Occipital lobe (tissue), 2 donors: ENCODE measurements around the gene KCNG2. TPM values are rescaled to one million over a fixed set of nuclear protein-coding genes. Genes with fewer than 3 reads are reported as not detected.

Source experiments
- DNase-seq: peaks from one replicate; lab custom pipeline; 2025; lab: John Stamatoyannopoulos, UW
- total RNA-seq: library from RNA; depleted of rRNA; stranded (reverse); fragments of >200 nt; gene quantifications from one replicate; pipeline ENCODE4 v1.2.3, GENCODE V29; 2014

KCNG2 gene
- total RNA-seq, 1 donor from 2014 or later: 0.31 TPM

GRCh38 chr18:79766308-79766707 is 31.4 kb upstream of the KCNG2 start:
- DNase-seq: no peak

GRCh38 chr18:79768745-79769144 is 29.0 kb upstream of the KCNG2 start:
- DNase-seq: no peak

DNA sequence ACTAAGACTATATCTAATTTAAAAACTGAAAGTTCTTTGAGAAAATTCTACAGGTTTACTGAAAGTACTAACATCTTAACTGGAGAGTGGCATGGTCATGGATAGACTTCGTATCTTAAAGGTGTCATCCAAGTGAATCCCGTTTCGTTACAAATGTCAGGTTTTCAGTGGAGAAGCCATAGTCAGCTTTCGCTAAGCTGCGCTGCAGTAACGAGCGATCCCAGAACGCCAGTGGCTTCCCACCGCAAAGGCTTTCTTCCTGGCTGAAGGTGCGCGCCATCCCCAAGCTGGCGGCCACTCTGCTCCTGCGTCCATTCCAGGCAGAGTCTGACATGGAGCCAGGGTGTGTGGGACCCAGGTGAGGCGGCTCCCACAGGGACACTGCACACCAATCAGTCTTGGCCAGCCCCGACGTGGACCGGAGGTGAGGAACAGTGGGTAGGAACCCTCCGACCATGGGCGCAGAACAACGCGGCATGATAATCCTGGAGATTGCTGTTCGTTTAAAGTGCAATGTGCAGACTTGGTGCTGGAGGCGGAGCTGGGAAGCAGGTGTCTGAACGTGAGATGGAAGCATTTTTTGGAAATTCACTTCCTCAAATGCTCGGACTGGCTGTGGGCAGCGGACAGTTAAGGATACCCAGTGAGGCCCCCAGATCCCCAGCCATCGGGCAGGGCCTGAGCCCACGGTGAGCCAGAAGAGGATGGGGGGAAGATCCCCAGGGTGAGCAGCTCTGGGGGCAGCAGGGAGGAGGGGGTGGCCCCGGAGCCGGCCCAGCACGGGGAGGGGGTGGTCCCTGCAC is 27.8 kb upstream of the KCNG2 start:
- DNase-seq: no peak

DNA sequence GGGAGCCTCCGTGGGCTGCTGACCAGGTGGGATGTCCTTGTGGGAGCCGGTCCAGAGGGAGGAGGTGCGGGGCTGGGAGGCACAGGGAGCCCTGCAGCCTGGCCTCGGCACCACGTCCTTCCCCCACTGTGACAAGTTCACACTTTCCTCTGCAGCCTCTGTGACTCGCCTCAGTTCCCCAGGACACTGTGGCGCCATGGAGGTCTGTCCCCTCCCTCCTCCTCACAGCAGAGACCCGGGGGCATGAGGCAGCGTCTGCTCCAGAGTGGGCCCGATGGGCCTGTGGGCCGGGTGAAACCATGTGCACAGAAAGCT is 27.3 kb upstream of the KCNG2 start:
- DNase-seq: no peak

DNA sequence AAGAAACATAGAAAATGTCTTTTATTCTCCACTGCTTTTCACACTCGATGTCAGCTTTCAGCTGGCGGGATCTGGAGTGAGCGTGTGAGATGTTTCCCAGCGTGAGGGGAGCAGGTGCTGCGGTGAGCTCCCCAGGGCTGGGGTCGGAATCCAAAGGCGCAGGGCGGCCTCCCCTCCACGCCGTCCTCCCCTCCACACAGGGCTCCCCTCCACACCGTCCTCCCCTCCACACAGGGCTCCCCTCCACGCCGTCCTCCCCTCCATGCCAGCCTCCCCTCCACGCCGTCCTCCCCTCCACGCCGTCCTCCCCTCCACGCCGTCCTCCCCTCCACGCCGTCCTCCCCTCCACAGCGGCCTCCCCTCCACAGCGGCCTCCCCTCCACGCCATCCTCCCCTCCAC is 26.9 kb upstream of the KCNG2 start:
- DNase-seq: no peak

DNA sequence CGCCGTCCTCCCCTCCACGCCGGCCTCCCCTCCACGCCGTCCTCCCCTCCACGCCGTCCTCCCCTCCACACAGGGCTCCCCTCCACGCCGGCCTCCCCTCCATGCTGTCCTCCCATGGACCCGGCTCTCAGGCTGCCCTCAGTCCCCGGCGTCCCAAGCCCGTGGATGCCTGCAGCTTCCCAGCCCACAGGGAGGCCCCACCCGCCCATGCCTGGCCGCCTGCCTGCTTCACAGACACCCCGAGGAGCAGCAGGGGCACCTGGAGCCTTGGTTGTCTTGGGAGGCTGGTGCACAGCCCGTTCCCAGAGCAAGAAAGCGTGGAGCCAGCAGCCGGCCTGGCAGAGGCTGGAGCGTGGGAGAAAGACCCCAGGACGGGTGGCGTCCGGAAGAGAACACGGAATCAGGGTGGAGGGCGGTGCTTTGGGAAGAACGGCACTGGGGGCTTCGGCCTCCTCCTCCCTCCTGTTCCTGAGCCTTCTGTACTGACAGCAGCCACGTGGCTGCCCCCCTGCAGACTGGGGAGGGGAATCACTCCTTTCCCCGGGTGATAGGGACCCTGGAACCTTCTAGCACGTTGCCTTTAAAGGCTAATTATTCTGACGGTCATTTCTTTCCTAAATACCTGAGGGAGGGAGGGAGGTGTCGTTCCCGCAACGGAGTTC is 26.2 kb upstream of the KCNG2 start:
- DNase-seq: no peak

DNA sequence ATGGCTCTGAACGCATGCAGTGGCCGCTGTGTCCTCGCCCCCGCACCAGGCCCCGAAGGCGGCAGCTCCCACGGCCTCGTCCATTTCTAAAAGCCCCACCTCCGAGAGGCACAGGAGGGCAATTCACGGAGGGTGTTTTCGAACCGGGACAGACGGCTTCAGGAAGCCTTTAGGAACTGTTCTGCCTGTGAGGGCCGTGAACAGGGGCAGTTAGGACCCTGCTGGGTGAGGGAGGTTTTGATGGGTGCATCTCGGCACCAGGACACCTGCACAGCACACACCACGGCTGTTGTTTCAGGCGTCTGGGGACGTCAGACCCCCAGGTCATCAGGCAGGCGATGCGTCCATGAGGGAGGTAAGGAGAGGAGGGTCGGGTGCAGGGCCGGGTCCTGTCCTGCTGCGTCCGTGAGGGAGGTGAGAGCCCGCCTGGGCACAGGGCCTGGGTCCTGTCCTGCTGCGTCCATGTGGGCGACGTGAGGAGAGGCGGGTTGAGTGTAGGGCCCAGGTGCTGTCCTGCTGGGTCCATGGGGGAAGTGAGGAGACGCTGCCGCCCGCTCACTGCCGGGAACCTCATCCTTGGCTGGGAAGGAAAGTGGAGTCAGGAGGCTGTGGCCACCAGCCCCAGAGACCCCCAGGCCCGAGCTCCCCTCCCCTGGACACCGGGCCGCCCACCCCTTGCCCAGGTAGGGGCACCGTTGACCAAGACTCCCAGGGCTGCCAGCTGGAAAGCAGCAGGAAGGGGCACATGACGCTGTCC is 25.5 kb upstream of the KCNG2 start:
- no peak for DNase-seq

DNA sequence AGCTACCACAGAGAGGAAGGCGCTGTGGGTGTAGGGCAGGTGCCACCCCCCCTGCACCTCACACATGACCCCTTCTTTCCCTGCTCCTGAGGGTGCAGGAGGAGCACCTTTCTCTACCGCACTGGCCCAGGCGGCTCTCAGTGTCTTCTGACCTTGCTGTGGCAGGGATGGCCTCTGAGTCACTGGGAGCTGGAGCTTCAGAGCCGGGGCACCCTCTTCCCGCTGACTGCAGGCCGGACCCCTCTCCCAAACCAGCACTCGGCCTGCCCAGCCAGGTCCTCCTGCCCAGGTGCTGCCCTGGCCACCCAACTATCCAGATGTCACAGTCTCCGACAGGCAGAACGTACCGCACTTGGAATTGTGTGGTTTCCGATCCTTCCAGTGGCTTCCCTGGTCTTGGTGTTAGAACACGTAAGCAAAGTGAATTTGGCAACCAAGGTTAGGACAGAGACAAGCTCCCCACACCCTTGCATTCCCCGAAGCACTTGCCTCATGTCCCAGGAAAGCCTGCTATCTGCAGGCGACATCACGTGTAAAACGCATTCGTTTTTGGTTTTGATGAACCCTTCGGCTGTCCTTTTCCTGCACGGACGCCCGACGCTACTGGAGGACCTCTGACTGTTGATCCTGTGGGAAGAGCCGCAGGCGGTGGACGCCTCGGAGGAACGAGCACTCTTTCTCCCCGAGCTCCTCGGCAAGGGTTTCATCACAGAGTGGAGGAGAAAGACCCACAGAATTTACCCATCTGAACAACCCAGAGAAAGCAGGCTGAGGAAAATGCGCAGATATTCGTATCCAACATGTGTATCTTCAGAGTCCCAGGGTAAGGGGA is 24.7 kb upstream of the KCNG2 start:
- DNase-seq: no peak

DNA sequence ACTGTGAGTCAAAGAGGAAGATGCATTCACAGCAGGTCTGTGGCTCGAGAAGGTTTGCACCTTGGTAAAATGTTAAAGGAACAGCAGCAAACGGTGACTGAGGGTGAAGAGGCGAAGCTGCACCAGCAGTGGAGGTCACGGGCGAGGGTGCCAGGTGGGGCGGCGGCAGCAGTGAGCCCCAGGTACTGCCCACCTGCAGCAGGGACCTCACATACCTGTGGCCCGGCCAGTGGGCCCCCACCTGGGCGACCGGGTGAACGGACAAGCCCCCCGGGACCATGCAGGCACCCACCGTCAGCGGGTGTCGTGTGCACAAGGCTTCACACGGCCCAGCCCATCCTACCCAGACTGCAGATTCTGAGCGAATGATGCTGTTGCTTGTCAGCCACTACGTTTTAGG is 23.6 kb upstream of the KCNG2 start:
- DNase-seq: no peak

DNA sequence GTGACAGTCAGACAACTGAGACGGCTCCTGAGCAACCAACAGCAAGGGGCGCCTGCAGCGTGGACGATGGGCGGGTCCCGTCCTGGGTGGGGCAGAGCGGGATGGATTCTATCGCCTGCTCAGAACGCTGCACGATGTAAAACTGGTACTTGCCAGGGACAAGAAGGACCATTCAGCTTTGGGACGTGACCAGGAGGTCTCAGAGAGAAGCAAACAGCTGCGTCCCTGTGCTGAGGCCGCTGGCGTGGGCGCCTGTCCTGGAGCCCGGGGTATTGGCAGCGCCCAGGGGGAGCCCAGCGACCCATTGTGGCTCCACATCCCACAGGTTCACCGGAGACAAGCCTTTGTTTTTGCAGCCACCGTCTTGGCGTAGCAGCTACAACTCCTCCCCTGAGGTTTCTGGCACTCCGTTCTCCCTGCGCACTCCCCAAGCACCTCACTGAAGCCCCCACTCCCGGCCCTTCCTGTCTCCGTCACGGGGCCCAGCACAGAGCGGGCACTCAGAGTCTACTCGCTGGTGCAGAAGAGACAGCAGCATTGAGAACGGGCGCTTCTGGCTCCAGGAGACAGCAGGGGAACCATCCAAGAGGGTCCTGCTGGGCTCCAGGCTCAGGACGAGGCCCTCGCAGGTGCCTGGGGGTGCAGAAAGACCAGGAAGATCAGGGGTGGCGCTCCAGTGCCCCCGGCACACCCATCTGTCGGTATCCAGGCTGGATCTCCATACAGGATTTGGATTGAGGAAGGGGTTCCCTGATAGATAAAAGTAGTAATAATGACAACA is 22.1 kb upstream of the KCNG2 start:
- DNase-seq: no peak

GRCh38 chr18:79776674-79777073 is 21.1 kb upstream of the KCNG2 start:
- DNase-seq: no peak

GRCh38 chr18:79778291-79778791 is 19.4 kb upstream of the KCNG2 start:
- DNase-seq: no peak

GRCh38 chr18:79779021-79779699 is 18.6 kb upstream of the KCNG2 start:
- DNase-seq: no peak

DNA sequence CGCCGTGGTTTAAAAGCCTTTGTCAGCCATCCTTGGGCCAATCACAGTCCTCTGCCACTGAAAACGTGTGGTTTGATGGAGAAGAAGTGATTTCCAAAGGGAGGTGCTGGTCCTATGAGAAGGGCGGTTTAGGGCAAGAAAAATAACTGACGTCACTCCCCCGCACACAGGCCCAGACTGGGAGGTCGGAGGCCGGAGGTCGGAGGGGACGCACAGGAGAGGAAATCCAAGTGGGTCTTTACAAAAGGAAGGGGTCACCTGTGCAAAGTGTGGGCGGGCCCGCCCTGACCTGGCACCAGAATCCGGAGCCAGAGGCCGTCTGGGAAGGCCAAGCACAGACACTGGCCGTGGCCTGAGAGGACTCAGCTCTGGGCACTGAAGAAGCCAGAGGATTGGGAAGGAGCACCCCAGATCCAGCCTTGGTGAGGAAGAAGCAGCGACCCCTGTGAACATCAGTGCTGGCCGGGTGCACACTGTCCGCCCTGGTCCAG is 18.0 kb upstream of the KCNG2 start:
- no peak for DNase-seq

DNA sequence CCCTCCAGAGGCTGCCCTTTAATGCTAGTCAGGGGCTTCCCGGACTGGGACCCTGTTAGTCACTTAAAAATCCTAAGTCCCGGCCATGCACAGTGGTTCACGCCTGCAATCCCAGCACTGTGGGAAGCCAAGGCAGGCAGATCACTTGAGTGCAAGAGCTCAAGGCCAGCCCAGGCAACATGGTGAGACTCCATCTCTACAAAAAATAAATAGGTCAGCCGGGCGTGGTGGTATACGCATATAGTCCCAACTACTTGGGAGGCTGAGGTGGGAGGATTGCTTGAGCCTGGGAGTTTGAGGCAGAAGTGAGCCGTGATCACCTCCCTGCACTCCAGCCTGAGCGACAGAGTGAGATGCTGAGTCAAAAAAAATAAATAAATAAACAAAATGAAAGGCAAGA is 17.2 kb upstream of the KCNG2 start:
- DNase-seq: no peak

DNA sequence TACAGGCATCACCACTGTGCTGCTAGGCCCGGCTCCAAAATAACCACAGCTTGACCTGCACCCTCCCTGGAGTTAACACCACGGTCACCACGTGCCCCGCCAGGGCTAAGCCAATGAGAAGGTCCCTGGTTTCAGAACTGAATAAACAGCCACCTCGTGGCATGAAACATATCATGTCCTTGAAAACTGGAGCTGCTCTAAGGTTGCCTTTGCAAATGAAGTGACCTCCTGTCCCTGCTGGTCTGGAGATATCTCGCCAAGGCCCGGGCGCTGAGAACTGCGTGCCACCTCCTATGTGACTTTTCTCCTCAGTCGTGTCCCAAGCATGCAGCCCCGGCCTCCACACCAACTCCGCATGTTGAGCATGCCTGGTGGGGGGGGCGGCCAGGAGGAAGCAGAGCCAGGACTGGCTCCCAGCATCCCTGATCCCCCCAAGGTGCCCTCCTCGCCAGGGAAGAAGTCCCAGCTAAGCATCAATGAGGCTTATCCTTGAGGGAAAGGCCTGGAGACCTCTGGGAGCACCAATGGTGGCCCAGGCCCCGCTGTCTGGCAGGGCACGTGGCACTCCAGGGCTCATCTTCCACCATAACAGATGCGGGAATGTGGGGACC is 16.3 kb upstream of the KCNG2 start:
- no peak for DNase-seq

DNA sequence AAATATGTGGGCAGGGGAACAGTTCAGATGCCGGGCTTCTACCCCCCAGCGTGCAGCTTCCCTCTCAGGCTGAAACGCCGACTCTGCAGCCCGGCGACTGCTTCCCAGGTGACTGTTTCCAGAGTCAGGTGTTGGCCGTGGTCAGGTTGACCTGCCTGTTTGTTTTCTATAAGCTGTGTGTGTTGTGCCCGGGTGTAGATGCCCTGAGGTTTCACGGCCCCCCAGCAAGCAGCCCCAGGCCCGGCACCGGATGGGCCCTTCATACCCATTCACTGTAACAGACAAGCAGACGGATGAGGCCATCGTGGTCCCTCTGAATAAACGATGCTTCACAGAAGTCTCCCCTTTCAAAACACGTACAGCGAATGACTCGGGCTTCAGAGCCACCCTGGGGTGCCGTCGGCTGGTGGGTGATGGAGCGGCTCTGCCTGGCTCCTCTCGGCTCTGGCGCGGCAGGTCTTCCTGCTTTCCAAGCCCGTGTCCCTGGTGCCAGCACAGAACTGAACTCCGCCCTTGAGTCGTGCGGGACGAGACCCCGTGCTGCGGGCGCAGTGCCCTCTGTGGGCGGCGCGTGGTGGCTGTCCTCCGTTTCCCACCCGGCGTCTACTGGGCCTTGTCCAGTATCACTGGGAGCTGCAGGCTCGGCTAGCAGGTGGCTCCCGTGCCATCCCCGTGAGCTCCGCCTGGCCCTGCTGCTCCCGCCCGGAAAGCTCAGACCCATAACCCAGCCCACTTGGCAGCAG is 15.0 kb upstream of the KCNG2 start:
- DNase-seq: no peak

DNA sequence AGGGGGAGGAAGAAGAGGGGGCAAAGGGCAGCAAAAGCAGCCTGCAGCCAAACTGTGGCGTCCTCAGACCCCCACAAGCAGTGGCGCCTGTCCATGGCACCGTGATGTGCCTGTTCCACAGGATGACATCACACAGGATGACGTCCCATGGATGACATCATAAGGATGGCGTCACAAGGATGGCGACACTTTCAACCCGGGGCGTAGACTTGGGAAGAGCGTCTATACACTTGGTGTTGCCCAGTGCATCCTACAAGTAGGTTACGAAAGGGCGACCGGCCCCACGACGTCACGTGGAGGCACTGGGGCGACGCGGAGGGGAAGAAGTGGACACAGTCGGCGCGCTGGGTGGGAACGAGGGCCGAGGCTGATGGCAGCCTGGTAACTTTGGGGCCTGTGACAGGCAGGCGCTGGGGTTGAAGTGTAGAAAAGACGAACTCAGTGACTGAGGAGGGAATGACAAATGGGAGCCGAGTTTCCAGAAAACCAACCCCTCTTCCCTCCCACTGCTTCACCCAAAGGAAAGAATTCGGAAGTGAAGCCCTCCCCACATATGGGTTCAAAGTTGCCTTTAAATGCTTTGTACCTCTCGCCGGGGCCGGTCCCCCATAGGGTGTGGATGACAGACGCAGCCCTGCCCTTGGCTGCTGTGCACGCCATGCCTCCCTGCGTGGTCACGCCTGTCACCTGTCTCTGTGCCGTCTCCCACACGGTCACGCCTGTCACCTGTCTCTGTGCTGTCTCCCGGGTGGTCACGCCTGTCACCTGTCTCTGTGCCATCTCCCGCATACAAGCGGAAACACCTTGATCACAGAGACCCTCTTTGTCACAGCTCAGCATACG is 13.4 kb upstream of the KCNG2 start:
- DNase-seq: no peak
